WTC11 (cell line): ENCODE results near the gene C10orf120. TPM values are rescaled to one million over a fixed set of nuclear protein-coding genes. Genes with fewer than 3 reads are reported as not detected.

Source experiments
- ATAC-seq: fragments of 200-7000 bp; cut with Tn5 transposase; 2 replicates; pipeline ENCODE4 v1.10.0; 2021; ENCODE audit warnings: mild to moderate bottlenecking, moderate library complexity
- CTCF ChIA-PET: fragments of 300-600 bp; sonication (Branson Sonifier 250); formaldehyde crosslinking; loops from one replicate; lab custom pipeline; 2021; ENCODE audit warnings: antibody characterized with exemption; lab: Charles Lee
- POLR2A ChIA-PET: fragments of 350-600 bp; sonication (Branson Sonifier 250); formaldehyde crosslinking; loops from one replicate; lab custom pipeline; 2021; ENCODE audit warnings: antibody characterized with exemption; lab: Charles Lee
- DNase-seq: peaks from one replicate; pipeline ENCODE4 v3.0.0; 2021; ENCODE audit warnings: low spot score
- H3K27ac Mint-ChIP-seq: 2 replicates; pipeline ENCODE4 v1.8.0; 2021; ENCODE audit warnings: mixed read lengths
- H3K27me3 Mint-ChIP-seq: 2 replicates; pipeline ENCODE4 v1.8.0; 2021; ENCODE audit warnings: low read depth, mild to moderate bottlenecking, moderate library complexity, mixed read lengths
- H3K36me3 Mint-ChIP-seq: 2 replicates; pipeline ENCODE4 v1.8.0; 2021; ENCODE audit warnings: mixed read lengths
- H3K4me1 Mint-ChIP-seq: 2 replicates; pipeline ENCODE4 v1.8.0; 2022; ENCODE audit warnings: mixed read lengths
- H3K4me3 Mint-ChIP-seq: 2 replicates; pipeline ENCODE4 v1.8.0; 2021; ENCODE audit warnings: mild to moderate bottlenecking, moderate library complexity, mixed read lengths
- H3K9me3 Mint-ChIP-seq: 2 replicates; pipeline ENCODE4 v1.8.0; 2021; ENCODE audit warnings: mixed read lengths
- ATF1 ChIP-seq: sonication (generic); formaldehyde crosslinking; IDR thresholded peaks from 2 replicates; pipeline ENCODE4 v1.8.1; 2023; ENCODE audit warnings: mild to moderate bottlenecking, moderate library complexity, missing genetic modification reagents
- CBFB ChIP-seq: sonication (generic); formaldehyde crosslinking; IDR thresholded peaks from 2 replicates; pipeline ENCODE4 v1.8.1; 2022; ENCODE audit warnings: mild to moderate bottlenecking, low read depth, missing genetic modification reagents
- CREB1 ChIP-seq: sonication (generic); formaldehyde crosslinking; IDR thresholded peaks from 2 replicates; pipeline ENCODE4 v1.8.0; 2023; ENCODE audit warnings: mild to moderate bottlenecking, missing genetic modification reagents
- ETV6 ChIP-seq: sonication (generic); formaldehyde crosslinking; IDR thresholded peaks from 2 replicates; pipeline ENCODE4 v1.8.1; 2022; ENCODE audit warnings: mild to moderate bottlenecking, missing genetic modification reagents
- FOXK1 ChIP-seq: sonication (generic); formaldehyde crosslinking; IDR thresholded peaks from 2 replicates; pipeline ENCODE4 v1.8.0; 2022; ENCODE audit warnings: mild to moderate bottlenecking, moderate library complexity, missing genetic modification reagents
- GABPB1 ChIP-seq: sonication (generic); formaldehyde crosslinking; IDR thresholded peaks from 2 replicates; pipeline ENCODE4 v1.8.1; 2023; ENCODE audit warnings: mild to moderate bottlenecking, missing genetic modification reagents
- GRHL2 ChIP-seq: fragments of 250-450 bp; sonication (Bioruptor Pico); IDR thresholded peaks from 2 replicates; pipeline ENCODE4 v1.8.0; 2022; ENCODE audit warnings: mild to moderate bottlenecking, moderate library complexity; ENCODE audit not compliant: insufficient replicate concordance, severe bottlenecking
- GTF2I ChIP-seq: fragments of 250-450 bp; sonication (Bioruptor Pico); conservative IDR thresholded peaks from 2 replicates; pipeline ENCODE4 v1.4.0; 2021; ENCODE audit warnings: mild to moderate bottlenecking
- HMGA2 ChIP-seq: fragments of 250-450 bp; sonication (Bioruptor Pico); IDR thresholded peaks from 2 replicates; pipeline ENCODE4 v1.4.0; 2021; ENCODE audit warnings: mild to moderate bottlenecking, moderate library complexity
- NFE2L1 ChIP-seq: sonication (generic); formaldehyde crosslinking; IDR thresholded peaks from 2 replicates; pipeline ENCODE4 v1.8.1; 2023; ENCODE audit warnings: missing genetic modification reagents
- NR1H2 ChIP-seq: sonication (generic); formaldehyde crosslinking; IDR thresholded peaks from 2 replicates; pipeline ENCODE4 v1.9.0; 2021; ENCODE audit warnings: mild to moderate bottlenecking, moderate library complexity, missing genetic modification reagents
- PRRX2 ChIP-seq: fragments of 250-450 bp; sonication (Bioruptor Pico); IDR thresholded peaks from 2 replicates; pipeline ENCODE4 v1.8.0; 2021; ENCODE audit warnings: mild to moderate bottlenecking
- TP53 ChIP-seq: sonication (generic); formaldehyde crosslinking; IDR thresholded peaks from 2 replicates; pipeline ENCODE4 v1.8.1; 2023; ENCODE audit warnings: mild to moderate bottlenecking, missing genetic modification reagents
- ZNF121 ChIP-seq: sonication (generic); formaldehyde crosslinking; IDR thresholded peaks from 2 replicates; pipeline ENCODE4 v1.8.0; 2023; ENCODE audit warnings: missing genetic modification reagents
- ZNF232 ChIP-seq: sonication (generic); formaldehyde crosslinking; IDR thresholded peaks from 2 replicates; pipeline ENCODE4 v1.8.0; 2022; ENCODE audit warnings: mild to moderate bottlenecking, missing genetic modification reagents
- ZNF263 ChIP-seq: sonication (generic); formaldehyde crosslinking; IDR thresholded peaks from 2 replicates; pipeline ENCODE4 v1.8.1; 2022; ENCODE audit warnings: low read depth, mild to moderate bottlenecking, moderate library complexity, missing genetic modification reagents
- ZNF532 ChIP-seq: fragments of 250-450 bp; sonication (Bioruptor Pico); IDR thresholded peaks from 2 replicates; pipeline ENCODE4 v1.9.0; 2021; ENCODE audit warnings: mild to moderate bottlenecking, borderline replicate concordance
- total RNA-seq: library from RNA; stranded (reverse); gene quantifications from 3 replicates; pipeline ENCODE4 v1.2.3, GENCODE V29; 2021
- TF ChIP-seq, protein P1 (sequence below): sonication (generic); formaldehyde crosslinking; IDR thresholded peaks from 2 replicates; pipeline ENCODE4 v1.8.1; 2023; ENCODE audit warnings: mild to moderate bottlenecking, missing genetic modification reagents
- TF ChIP-seq, protein P2 (sequence below): sonication (generic); formaldehyde crosslinking; IDR thresholded peaks from 2 replicates; pipeline ENCODE4 v1.8.1; 2023; ENCODE audit warnings: mild to moderate bottlenecking, missing genetic modification reagents, moderate library complexity
- TF ChIP-seq, protein P3 (sequence below): sonication (generic); formaldehyde crosslinking; IDR thresholded peaks from 2 replicates; pipeline ENCODE4 v1.8.1; 2023; ENCODE audit warnings: mild to moderate bottlenecking, missing genetic modification reagents, moderate library complexity
- TF ChIP-seq, protein P4 (sequence below): sonication (generic); formaldehyde crosslinking; IDR thresholded peaks from 2 replicates; pipeline ENCODE4 v1.8.1; 2022; ENCODE audit warnings: low read depth, mild to moderate bottlenecking, moderate library complexity, missing genetic modification reagents, borderline replicate concordance
- TF ChIP-seq, protein P5 (sequence below): fragments of 250-450 bp; sonication (Bioruptor Pico); conservative IDR thresholded peaks from 2 replicates; pipeline ENCODE4 v1.9.0; 2021; ENCODE audit warnings: mild to moderate bottlenecking
- TF ChIP-seq, protein P6 (sequence below): sonication (generic); formaldehyde crosslinking; IDR thresholded peaks from 2 replicates; pipeline ENCODE4 v1.8.1; 2022; ENCODE audit warnings: low read depth, missing genetic modification reagents, borderline replicate concordance

Gene C10orf120
- total RNA-seq, 1 experiment from 2014 or later, result not detected

DNA sequence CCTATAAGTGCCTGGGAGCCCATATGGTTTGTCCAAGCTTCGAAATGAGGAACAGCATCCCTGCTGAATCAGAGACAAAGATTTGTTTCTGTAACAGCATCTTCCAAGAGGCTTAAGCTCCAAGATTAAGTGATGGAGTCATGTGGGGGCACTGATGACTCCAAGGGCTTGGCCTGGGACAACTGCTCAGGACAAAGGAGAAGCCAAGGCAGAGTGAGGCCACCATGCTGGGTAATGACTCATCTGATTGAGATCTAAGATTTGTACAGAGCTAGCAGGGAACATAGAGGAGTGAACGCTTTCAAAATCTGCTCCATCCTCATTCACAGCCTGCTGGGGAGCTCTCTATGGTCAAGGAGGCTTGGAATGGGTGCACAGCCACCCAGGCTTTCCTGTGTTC is 49.3 kb downstream of the C10orf120 start:
- TF ChIP-seq PRRX2 (CRISPR knock-in tag), result no peak
- no peak for TF ChIP-seq GTF2I
- TF ChIP-seq ETV6 (CRISPR knock-in tag), result no peak
- no peak for TF ChIP-seq TP53 (CRISPR knock-in tag)
- TF ChIP-seq, protein P1, sequence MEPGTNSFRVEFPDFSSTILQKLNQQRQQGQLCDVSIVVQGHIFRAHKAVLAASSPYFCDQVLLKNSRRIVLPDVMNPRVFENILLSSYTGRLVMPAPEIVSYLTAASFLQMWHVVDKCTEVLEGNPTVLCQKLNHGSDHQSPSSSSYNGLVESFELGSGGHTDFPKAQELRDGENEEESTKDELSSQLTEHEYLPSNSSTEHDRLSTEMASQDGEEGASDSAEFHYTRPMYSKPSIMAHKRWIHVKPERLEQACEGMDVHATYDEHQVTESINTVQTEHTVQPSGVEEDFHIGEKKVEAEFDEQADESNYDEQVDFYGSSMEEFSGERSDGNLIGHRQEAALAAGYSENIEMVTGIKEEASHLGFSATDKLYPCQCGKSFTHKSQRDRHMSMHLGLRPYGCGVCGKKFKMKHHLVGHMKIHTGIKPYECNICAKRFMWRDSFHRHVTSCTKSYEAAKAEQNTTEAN (CRISPR knock-in tag), result no peak
- no peak for TF ChIP-seq GABPB1 (CRISPR knock-in tag)
- no peak for TF ChIP-seq NFE2L1 (CRISPR knock-in tag)
- TF ChIP-seq, protein P2, sequence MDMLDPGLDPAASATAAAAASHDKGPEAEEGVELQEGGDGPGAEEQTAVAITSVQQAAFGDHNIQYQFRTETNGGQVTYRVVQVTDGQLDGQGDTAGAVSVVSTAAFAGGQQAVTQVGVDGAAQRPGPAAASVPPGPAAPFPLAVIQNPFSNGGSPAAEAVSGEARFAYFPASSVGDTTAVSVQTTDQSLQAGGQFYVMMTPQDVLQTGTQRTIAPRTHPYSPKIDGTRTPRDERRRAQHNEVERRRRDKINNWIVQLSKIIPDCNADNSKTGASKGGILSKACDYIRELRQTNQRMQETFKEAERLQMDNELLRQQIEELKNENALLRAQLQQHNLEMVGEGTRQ (CRISPR knock-in tag), result no peak
- no peak for TF ChIP-seq CREB1
- no peak for TF ChIP-seq HMGA2
- TF ChIP-seq GRHL2 (CRISPR knock-in tag), result no peak
- TF ChIP-seq FOXK1, result no peak
- TF ChIP-seq, protein P3, sequence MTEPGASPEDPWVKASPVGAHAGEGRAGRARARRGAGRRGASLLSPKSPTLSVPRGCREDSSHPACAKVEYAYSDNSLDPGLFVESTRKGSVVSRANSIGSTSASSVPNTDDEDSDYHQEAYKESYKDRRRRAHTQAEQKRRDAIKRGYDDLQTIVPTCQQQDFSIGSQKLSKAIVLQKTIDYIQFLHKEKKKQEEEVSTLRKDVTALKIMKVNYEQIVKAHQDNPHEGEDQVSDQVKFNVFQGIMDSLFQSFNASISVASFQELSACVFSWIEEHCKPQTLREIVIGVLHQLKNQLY (CRISPR knock-in tag), result no peak
- no peak for TF ChIP-seq NR1H2 (CRISPR knock-in tag)
- TF ChIP-seq, protein P4, sequence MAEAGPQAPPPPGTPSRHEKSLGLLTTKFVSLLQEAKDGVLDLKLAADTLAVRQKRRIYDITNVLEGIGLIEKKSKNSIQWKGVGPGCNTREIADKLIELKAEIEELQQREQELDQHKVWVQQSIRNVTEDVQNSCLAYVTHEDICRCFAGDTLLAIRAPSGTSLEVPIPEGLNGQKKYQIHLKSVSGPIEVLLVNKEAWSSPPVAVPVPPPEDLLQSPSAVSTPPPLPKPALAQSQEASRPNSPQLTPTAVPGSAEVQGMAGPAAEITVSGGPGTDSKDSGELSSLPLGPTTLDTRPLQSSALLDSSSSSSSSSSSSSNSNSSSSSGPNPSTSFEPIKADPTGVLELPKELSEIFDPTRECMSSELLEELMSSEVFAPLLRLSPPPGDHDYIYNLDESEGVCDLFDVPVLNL, result no peak
- H3K4me1 Mint-ChIP-seq, result no peaks in the 10 kb centered on the region
- no peak for ATAC-seq
- ChIA-PET POLR2A (interaction anchor here (0.7 kb wide), 1 partner anchor 21 kb away, joined by 4 read pairs; no protein-coding TSS in a partner anchor), CTCF (interaction anchor here (0.8 to 3.6 kb wide), 3 partner anchors 19 to 352 kb away, joined by 3 to 18 read pairs (median 16); no protein-coding TSS in a partner anchor)
- no peaks in the 10 kb centered on the region for H3K9me3 Mint-ChIP-seq
- DNase-seq, result no peak
- no peak overlapping the region for H3K27ac Mint-ChIP-seq
- H3K27me3 Mint-ChIP-seq, result peaks cover 6% of the 10 kb centered on the region; the same call in 1 of the 2 replicates
- no peak overlapping the region for H3K4me3 Mint-ChIP-seq
- H3K36me3 Mint-ChIP-seq, result no peaks in the 10 kb centered on the region

- DNase-seq (no peak), ATAC-seq (no peak)
- H3K4me3 Mint-ChIP-seq, result no peak overlapping the region
- CTCF ChIA-PET, result interaction anchor here (1.6 to 3.6 kb wide), 7 partner anchors 11 to 351 kb away, joined by 3 to 19 read pairs (median 12); partner anchors contain the start of gene C10orf120
- H3K27me3 Mint-ChIP-seq, result peaks cover 6% of the 10 kb centered on the region; the same call in 1 of the 2 replicates
- no peaks in the 10 kb centered on the region for H3K9me3 Mint-ChIP-seq
- POLR2A ChIA-PET, result no interaction called here
- no peaks in the 10 kb centered on the region for H3K36me3 Mint-ChIP-seq
- H3K4me1 Mint-ChIP-seq, result no peaks in the 10 kb centered on the region
- H3K27ac Mint-ChIP-seq, result no peak overlapping the region
- TF ChIP-seq, protein P4, result no peak
- TF ChIP-seq ATF1 (CRISPR knock-in tag) (no peak), GRHL2 (CRISPR knock-in tag) (no peak), ZNF532 (CRISPR knock-in tag) (no peak), ZNF263 (CRISPR knock-in tag) (no peak), ETV6 (CRISPR knock-in tag) (no peak), FOXK1 (no peak), ZNF121 (CRISPR knock-in tag) (no peak), ZNF232 (CRISPR knock-in tag) (no peak), CBFB (CRISPR knock-in tag) (no peak)
- TF ChIP-seq, protein P5, sequence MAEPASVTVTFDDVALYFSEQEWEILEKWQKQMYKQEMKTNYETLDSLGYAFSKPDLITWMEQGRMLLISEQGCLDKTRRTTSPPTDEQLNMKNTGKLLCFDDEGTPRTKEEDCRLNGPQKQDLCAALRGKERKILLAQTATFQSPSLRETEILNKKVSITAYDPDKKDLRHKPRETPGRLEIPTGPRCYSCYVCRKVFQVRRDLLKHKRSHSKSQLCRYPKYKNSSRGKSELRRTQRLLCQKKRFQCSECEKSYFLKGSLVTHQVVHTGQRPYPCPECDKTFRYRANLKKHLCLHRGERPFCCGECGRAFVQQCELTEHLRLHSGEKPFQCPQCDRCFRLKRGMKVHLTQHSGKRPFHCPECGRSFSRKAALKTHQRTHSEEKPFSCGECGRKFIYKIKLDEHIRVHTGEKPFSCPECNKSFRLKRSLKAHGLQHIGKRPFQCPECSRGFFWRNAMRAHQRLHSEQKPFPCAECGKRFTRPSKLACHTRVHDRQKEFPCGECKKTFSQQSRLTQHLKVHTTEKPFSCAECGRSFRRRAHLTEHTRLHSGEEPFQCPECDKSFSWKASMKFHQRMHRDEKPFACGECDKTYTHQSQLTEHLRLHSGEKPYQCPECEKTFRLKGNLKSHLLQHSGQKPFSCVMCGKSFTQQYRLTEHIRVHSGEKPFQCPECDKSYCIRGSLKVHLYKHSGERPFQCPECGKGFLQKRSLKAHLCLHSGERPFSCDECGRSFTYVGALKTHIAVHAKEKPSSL, result no peak
- TF ChIP-seq, protein P6, sequence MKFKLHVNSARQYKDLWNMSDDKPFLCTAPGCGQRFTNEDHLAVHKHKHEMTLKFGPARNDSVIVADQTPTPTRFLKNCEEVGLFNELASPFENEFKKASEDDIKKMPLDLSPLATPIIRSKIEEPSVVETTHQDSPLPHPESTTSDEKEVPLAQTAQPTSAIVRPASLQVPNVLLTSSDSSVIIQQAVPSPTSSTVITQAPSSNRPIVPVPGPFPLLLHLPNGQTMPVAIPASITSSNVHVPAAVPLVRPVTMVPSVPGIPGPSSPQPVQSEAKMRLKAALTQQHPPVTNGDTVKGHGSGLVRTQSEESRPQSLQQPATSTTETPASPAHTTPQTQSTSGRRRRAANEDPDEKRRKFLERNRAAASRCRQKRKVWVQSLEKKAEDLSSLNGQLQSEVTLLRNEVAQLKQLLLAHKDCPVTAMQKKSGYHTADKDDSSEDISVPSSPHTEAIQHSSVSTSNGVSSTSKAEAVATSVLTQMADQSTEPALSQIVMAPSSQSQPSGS (CRISPR knock-in tag), result no peak
Observed at GRCh38 chr10:122649903-122650302, 49.7 kb downstream of the C10orf120 start.
